ENCODE measurements around the gene NUDT13.
A peak's percentile ranks its signal among the peaks of the same experiment; 100 is the strongest.

The NUDT13 gene
- 2.4 to 3.3 reads per million in 2 donors for total RNA-seq

- DNase-seq: peak; percentile 16
Observed at GRCh38 chr10:73110345-73110849, at the start of gene NUDT13. Gene NUDT13 (plus strand): TSS chr10:73110455. CDS start chr10:73114366, 3,911 bp downstream.

- no peak for DNase-seq
Observed at GRCh38 chr10:73060738-73061635, 49.3 kb upstream of the NUDT13 start.

GRCh38 chr10:73061743-73062142 lies 48.5 kb upstream of the NUDT13 start:
- DNase-seq: no peak

- no peak for DNase-seq
Observed at GRCh38 chr10:73065441-73065840, 44.8 kb upstream of the NUDT13 start.

GRCh38 chr10:73073627-73074026 lies 36.6 kb upstream of the NUDT13 start:
- no peak for DNase-seq

- no peak for DNase-seq
Observed at GRCh38 chr10:73075829-73076228, 34.4 kb upstream of the NUDT13 start.

- no peak for DNase-seq
Observed at GRCh38 chr10:73076360-73077183, 33.7 kb upstream of the NUDT13 start.

- DNase-seq: no peak
Observed at GRCh38 chr10:73079779-73080541, 30.3 kb upstream of the NUDT13 start.

- DNase-seq: no peak
Observed at GRCh38 chr10:73083221-73083620, 27.0 kb upstream of the NUDT13 start.

- no peak for DNase-seq
Observed at GRCh38 chr10:73084209-73084608, 26.0 kb upstream of the NUDT13 start.

- DNase-seq: no peak
Observed at GRCh38 chr10:73086816-73087215, 23.4 kb upstream of the NUDT13 start.

- no peak for DNase-seq
Observed at GRCh38 chr10:73088304-73088703, 22.0 kb upstream of the NUDT13 start.

GRCh38 chr10:73092830-73093229 lies 17.4 kb upstream of the NUDT13 start:
- DNase-seq: no peak

- DNase-seq: no peak
Observed at GRCh38 chr10:73093922-73094850, 16.1 kb upstream of the NUDT13 start.

GRCh38 chr10:73094986-73095480 lies 15.2 kb upstream of the NUDT13 start:
- no peak for DNase-seq

GRCh38 chr10:73095481-73096021 lies 14.7 kb upstream of the NUDT13 start:
- DNase-seq: peak; percentile 24

GRCh38 chr10:73096041-73096448 lies 14.2 kb upstream of the NUDT13 start:
- DNase-seq: peak; percentile 60

- peak; percentile 96 for DNase-seq
Observed at GRCh38 chr10:73096449-73097304, 13.6 kb upstream of the NUDT13 start, which contains the start of gene P4HA1. Gene P4HA1 (minus strand): TSS chr10:73096866. CDS start chr10:73074883, 21,983 bp downstream.

- DNase-seq: no peak
Observed at GRCh38 chr10:73097305-73097670, 13.0 kb upstream of the NUDT13 start.

- DNase-seq: no peak
Observed at GRCh38 chr10:73099141-73099540, 11.1 kb upstream of the NUDT13 start.
